ENCODE measurements around the gene CYP11A1.

Gene CYP11A1

DNA sequence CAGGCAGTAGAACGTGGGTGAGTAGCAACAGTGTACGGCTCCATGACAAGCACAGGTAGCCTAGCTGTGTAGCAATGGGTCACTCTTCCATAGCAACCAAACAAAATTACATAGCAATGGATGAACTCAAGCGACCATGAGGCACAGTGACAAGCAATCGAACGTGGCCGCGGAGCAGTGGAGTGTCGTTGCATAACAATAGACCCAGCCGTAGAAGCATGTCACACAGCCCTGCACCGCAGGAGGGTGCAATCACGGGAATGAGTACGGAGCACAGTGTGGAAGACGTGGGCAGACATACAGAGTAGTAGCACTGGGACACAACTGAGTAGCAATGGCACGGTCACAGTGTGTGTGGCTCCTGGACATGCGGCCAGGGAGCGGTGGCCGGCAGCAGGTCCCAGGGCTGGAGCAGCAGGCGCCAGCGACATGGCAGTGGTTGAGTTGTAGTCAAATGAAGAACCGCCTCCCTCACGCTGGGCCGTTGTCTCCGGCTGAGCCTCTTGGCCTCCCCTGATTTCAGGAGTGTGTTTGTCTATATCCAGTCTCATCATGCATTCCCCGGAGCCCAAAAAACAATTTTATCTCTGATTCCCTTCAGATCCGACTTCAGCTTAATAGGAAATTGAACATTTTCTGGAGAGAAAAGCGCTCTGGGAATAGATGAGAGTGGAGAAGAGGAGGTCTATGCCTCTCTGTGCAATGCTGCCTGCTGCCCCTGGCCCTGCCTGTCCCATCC lies 67.2 kb downstream of the CYP11A1 start:
- FAIRE-seq = no peak
- TF ChIP-seq TAF1 (IDR thresholded peaks at IDR 0.05; ENCODE audit: low read depth, low read length) (no peak), POU2F2 (IDR thresholded peaks at IDR 0.05; ENCODE audit: low read depth, low read length) (no peak), POLR2A (IDR thresholded peaks at IDR 0.05; ENCODE audit: low read depth, low read length) (no peak), POLR2AphosphoS5 (IDR thresholded peaks at IDR 0.05; ENCODE audit: low read depth, low read length) (no peak), PAX5 (IDR thresholded peaks at IDR 0.05; ENCODE audit: insufficient read depth, low read length, severe bottlenecking) (no peak), SPI1 (IDR thresholded peaks at IDR 0.05; ENCODE audit: low read depth, low read length) (no peak)
- no peak for DNase-seq (ENCODE audit: insufficient read length, low spot score)

DNA sequence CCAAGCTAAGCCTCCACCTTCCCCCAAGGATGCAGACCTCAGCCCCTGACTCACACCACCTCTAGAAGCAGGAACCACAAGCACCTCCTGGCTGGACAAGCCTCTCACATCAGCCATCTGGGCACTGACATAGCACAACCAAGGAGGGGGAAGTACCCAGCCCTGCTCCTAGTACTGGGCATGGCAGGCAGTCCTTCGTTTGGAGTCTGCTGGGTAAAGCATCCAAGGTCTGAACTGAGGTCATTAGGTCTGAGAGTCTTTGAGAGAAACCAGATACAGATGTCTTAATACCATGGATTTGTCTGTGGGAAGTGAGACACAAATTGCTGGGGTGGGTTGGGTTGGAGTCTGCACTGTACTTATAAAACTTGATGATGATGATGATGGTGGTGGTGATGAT lies 69.6 kb downstream of the CYP11A1 start:
- FAIRE-seq (no peak), DNase-seq (ENCODE audit: insufficient read length, low spot score) (no peak)
- TF ChIP-seq TAF1 (IDR thresholded peaks at IDR 0.05; ENCODE audit: low read depth, low read length) = no peak
- TF ChIP-seq POLR2AphosphoS5 (IDR thresholded peaks at IDR 0.05; ENCODE audit: low read depth, low read length) = no peak
- no peak for TF ChIP-seq PAX5 (IDR thresholded peaks at IDR 0.05; ENCODE audit: insufficient read depth, low read length, severe bottlenecking)
- TF ChIP-seq SPI1 (IDR thresholded peaks at IDR 0.05; ENCODE audit: low read depth, low read length) = no peak
- no peak for TF ChIP-seq POLR2A (IDR thresholded peaks at IDR 0.05; ENCODE audit: low read depth, low read length)
- TF ChIP-seq POU2F2 (IDR thresholded peaks at IDR 0.05; ENCODE audit: low read depth, low read length) = no peak

DNA sequence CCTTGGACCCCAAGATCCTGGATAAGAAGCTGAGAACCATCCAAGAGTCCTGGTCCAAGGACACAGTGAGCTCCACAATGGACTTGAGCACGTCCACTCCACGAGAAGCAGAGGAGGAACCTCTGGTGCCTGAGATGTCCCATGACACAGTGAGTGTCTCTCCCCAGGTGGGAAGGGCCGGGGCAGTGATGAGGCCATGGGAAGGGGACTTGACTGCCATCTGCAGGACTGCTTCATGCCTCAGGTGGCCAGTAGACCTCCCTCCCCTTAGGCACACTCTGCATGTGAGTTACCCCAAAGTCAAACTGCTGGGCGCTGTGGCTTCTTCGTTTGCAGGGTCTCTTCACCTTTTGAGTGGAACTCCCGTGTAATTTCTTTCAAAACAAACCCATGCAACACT lies 71.6 kb downstream of the CYP11A1 start:
- no peak for TF ChIP-seq TAF1 (IDR thresholded peaks at IDR 0.05; ENCODE audit: low read depth, low read length)
- no peak for TF ChIP-seq POLR2AphosphoS5 (IDR thresholded peaks at IDR 0.05; ENCODE audit: low read depth, low read length)
- TF ChIP-seq POLR2A (IDR thresholded peaks at IDR 0.05; ENCODE audit: low read depth, low read length) = no peak
- TF ChIP-seq SPI1 (IDR thresholded peaks at IDR 0.05; ENCODE audit: low read depth, low read length) = no peak
- TF ChIP-seq PAX5 (IDR thresholded peaks at IDR 0.05; ENCODE audit: insufficient read depth, low read length, severe bottlenecking) = no peak
- TF ChIP-seq POU2F2 (IDR thresholded peaks at IDR 0.05; ENCODE audit: low read depth, low read length) = no peak
- no peak for DNase-seq (ENCODE audit: insufficient read length, low spot score)
- FAIRE-seq = no peak

DNA sequence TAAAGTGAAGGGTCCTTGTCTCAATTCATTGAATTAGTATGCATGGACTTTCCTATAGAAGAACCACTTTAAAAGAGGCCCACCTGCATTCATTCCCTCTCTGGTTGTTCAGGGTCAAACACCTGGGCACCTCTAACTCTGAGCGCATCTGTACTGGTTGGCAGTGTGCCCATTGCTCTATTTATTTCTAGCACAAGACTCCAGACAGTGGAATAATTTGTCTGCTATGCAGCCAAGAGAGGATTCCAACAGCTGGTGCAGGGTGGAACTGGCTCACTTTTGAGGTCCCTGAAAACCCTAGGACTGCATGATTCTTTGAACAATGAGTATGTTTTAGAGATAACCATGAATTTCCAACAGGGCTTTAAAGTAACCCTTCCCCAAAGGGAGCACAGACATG lies 73.4 kb downstream of the CYP11A1 start:
- TF ChIP-seq POLR2A (IDR thresholded peaks at IDR 0.05; ENCODE audit: low read depth, low read length) (no peak), PAX5 (IDR thresholded peaks at IDR 0.05; ENCODE audit: insufficient read depth, low read length, severe bottlenecking) (no peak), POU2F2 (IDR thresholded peaks at IDR 0.05; ENCODE audit: low read depth, low read length) (no peak), TAF1 (IDR thresholded peaks at IDR 0.05; ENCODE audit: low read depth, low read length) (no peak), POLR2AphosphoS5 (IDR thresholded peaks at IDR 0.05; ENCODE audit: low read depth, low read length) (no peak), SPI1 (IDR thresholded peaks at IDR 0.05; ENCODE audit: low read depth, low read length) (no peak)
- FAIRE-seq (no peak), DNase-seq (ENCODE audit: insufficient read length, low spot score) (no peak)

DNA sequence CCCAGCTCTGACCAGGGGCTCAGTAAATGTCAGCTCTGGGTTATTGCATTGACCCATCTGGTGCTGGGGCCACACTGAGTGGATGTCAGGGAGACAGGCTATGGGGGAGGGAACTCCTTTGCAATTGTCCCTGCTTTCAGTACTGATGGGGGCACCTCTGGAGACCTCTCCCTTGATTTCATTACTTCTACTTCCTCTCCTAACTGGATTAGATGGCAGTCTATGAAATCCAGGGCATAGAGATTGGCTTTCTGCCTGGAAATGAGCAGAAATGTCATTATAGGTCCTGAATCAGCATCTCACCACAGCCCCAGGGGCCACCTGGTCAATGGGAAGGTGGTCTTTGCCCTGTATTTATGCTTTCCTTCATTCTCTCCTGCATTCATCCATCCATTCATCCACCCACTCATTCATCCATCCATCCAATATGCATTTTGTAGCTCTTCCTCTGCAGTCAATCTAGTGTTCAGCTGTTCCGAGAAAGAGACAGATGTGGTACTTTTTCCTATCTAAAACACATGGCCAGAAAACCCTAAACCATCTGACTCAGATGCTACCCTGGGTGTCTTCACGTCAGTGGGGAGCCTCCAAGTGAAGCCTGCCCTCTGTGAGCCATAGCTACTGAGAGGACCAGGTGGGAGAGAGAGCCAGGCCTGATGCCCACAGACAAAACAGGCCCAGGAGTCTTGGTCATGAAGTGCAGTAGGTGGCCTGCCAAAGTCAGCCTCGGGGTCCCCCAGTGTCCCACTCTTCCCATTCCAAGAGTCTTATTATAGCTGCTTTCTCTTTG lies 74.2 kb downstream of the CYP11A1 start:
- DNase-seq (ENCODE audit: insufficient read length, low spot score) = no peak
- TF ChIP-seq SPI1 (IDR thresholded peaks at IDR 0.05; ENCODE audit: low read depth, low read length) (no peak), POLR2AphosphoS5 (IDR thresholded peaks at IDR 0.05; ENCODE audit: low read depth, low read length) (no peak), POLR2A (IDR thresholded peaks at IDR 0.05; ENCODE audit: low read depth, low read length) (no peak), PAX5 (IDR thresholded peaks at IDR 0.05; ENCODE audit: insufficient read depth, low read length, severe bottlenecking) (no peak), POU2F2 (IDR thresholded peaks at IDR 0.05; ENCODE audit: low read depth, low read length) (no peak), TAF1 (IDR thresholded peaks at IDR 0.05; ENCODE audit: low read depth, low read length) (no peak)
- no peak for FAIRE-seq

DNA sequence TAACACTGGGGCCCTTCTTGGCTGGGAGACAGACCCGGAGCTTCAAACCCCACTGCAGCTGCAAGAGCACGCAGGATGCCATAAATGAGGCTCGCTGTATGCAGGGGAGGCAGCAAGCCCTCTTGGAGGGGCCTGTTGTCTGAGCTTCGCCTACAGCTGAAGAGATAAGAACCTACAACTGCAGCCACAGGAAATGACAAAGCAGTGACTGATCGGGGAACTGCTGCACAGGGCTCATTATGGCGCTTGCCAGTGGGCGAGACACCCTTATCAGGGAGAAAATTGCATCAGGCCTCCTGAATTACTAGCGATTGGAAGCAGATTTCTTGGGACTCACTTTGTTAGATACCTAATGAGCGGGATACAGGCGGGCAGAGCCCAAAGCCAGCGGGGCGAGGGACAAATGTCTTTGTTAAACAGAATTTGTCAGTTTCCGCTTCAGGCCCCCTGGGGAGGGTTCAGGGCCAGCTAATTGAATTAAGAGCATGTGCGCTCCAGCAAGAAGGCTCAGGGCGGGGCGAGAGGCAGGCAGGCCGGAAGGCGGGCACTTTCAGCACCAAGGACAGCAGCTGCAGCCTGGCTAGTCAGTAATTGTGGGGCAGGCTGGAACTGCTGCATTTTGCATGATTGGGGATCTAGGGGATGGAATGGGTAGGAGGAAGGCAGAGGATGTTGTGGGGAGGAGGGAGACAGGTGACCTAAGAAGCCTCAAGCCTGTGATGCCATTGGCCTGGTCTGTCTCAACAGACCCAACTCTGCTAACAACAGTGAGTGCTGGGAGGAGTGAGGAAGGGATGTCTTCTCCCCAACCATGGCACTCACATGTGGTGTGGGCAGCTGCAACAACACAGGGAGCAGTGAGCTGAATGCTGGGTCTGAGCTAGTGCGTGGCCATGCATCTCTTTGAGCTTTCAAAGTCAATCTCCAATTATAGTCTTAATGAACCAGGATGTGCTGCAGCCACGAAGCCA lies 76.1 kb downstream of the CYP11A1 start:
- FAIRE-seq (peak; percentile 93), DNase-seq (ENCODE audit: insufficient read length, low spot score) (peak; percentile 75)
- TF ChIP-seq POLR2A (IDR thresholded peaks at IDR 0.05; ENCODE audit: low read depth, low read length) (no peak), POLR2AphosphoS5 (IDR thresholded peaks at IDR 0.05; ENCODE audit: low read depth, low read length) (no peak), PAX5 (IDR thresholded peaks at IDR 0.05; ENCODE audit: insufficient read depth, low read length, severe bottlenecking) (no peak), POU2F2 (IDR thresholded peaks at IDR 0.05; ENCODE audit: low read depth, low read length) (no peak), TAF1 (IDR thresholded peaks at IDR 0.05; ENCODE audit: low read depth, low read length) (no peak), SPI1 (IDR thresholded peaks at IDR 0.05; ENCODE audit: low read depth, low read length) (no peak)

DNA sequence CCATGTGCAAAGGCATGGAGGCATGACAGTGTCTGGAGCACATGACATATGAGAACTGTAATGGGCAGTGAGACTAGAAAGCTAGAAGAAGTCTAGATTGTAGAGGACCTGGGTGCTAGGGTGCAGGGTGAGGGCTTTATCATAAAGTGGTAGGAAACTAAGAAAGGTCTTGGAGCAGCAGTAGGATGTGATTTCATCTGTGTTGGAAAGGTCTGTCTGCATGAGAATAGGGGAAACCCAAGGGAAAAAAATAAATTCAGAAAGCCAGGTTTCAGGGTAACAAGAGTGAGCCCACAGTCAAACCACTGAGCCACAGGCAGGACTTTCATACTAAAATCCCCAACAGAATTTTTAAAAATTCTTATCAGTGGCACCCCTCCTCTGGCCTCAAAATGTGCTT lies 76.8 kb downstream of the CYP11A1 start:
- DNase-seq (ENCODE audit: insufficient read length, low spot score) (no peak), FAIRE-seq (no peak)
- no peak for TF ChIP-seq POLR2AphosphoS5 (IDR thresholded peaks at IDR 0.05; ENCODE audit: low read depth, low read length)
- TF ChIP-seq SPI1 (IDR thresholded peaks at IDR 0.05; ENCODE audit: low read depth, low read length) = no peak
- no peak for TF ChIP-seq PAX5 (IDR thresholded peaks at IDR 0.05; ENCODE audit: insufficient read depth, low read length, severe bottlenecking)
- no peak for TF ChIP-seq TAF1 (IDR thresholded peaks at IDR 0.05; ENCODE audit: low read depth, low read length)
- TF ChIP-seq POLR2A (IDR thresholded peaks at IDR 0.05; ENCODE audit: low read depth, low read length) = no peak
- TF ChIP-seq POU2F2 (IDR thresholded peaks at IDR 0.05; ENCODE audit: low read depth, low read length) = no peak

DNA sequence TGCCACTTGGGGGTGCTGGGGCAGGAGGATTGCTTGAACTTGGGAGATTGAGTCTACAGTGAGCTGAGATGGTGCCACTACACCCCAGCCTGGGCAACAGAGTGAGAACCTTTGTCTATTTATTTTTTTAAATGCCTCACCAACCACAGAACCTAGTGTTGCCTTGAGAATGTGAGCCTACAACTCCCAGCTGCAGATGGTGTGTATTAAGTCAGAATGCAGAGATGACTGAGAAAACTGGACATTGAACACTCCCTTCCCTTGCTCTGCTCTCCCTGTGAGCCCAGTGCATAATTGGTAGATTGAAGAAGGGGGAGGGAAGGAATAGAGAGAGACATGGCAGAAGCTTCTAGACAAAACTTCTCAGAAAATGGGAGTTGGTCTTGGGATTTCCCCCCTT lies 77.8 kb downstream of the CYP11A1 start:
- no peak for DNase-seq (ENCODE audit: insufficient read length, low spot score)
- TF ChIP-seq POU2F2 (IDR thresholded peaks at IDR 0.05; ENCODE audit: low read depth, low read length) (no peak), POLR2AphosphoS5 (IDR thresholded peaks at IDR 0.05; ENCODE audit: low read depth, low read length) (no peak), POLR2A (IDR thresholded peaks at IDR 0.05; ENCODE audit: low read depth, low read length) (no peak)
- FAIRE-seq = no peak
